ENCODE measurements around the gene DOCK6. TPM values are rescaled to one million over a fixed set of nuclear protein-coding genes. Genes with fewer than 3 reads are reported as not detected.

DOCK6 gene
- total RNA-seq, 4 donors from 2014 or later, result 19.7 to 94.0 (median 33.3) TPM

GRCh38 chr19:11192957-11193939, 69.1 kb downstream of the DOCK6 start:
- 83 to 91% methylated on average over 8 to 16 of the region's 68 CpGs for WGBS, 2 donors
- TF ChIP-seq POLR2A (IDR thresholded peaks at IDR 0.05) (no peak), CTCF (IDR thresholded peaks at IDR 0.05) (no peak)
- peaks cover 24 to 96% (median 52%) of the 10 kb centered on the region in 3 donors for H3K4me1 ChIP-seq

GRCh38 chr19:11191934-11192333, 70.4 kb downstream of the DOCK6 start:
- TF ChIP-seq POLR2A (IDR thresholded peaks at IDR 0.05) (no peak), CTCF (IDR thresholded peaks at IDR 0.05) (no peak)
- intact Hi-C loops (cut with DNase I), result no loop called here
- H3K9me3 ChIP-seq, result no peaks in the 10 kb centered on the region
- H3K27ac ChIP-seq, result peak overlapping the region; percentile 17 to 93 (median 86)
- H3K4me1 ChIP-seq, result peaks cover 16 to 91% (median 48%) of the 10 kb centered on the region in 3 donors
- DNase-seq, result no peak
- peak overlapping the region in 1 of 4 donors; percentile 18 for H3K4me3 ChIP-seq
- no peaks in the 10 kb centered on the region for H3K27me3 ChIP-seq
- H3K36me3 ChIP-seq, result peaks cover 0 to 43% (median 5%) of the 10 kb centered on the region in 3 donors
- 59 to 74% methylated on average over 4 to 5 of the region's 5 CpGs for WGBS, 2 donors

More at GRCh38 chr19:11192957-11193939, 69.1 kb downstream of the DOCK6 start:
- intact Hi-C loops (cut with DNase I), result no loop called here
- Histone ChIP-seq H3K9me3 (no peaks in the 10 kb centered on the region), H3K27me3 (no peaks in the 10 kb centered on the region), H3K36me3 (peaks cover 0 to 42% (median 5%) of the 10 kb centered on the region in 3 donors), H3K27ac (peak overlapping the region; percentile 19 to 93 (median 85)), H3K4me3 (peak overlapping the region in 3 of 4 donors; percentile 3 to 89 (median 75))
- no peak for DNase-seq

- 60% methylated on average over 1 of the region's 8 CpGs; no CpG with 5 or more reads in 1 of the 2 donors for WGBS, 2 donors
- Histone ChIP-seq H3K27me3 (no peaks in the 10 kb centered on the region), H3K4me3 (peak overlapping the region in 1 of 4 donors; percentile 32), H3K9me3 (no peaks in the 10 kb centered on the region), H3K36me3 (peaks cover 0 to 49% (median 5%) of the 10 kb centered on the region in 3 donors), H3K27ac (peak overlapping the region; percentile 17 to 93 (median 86)), H3K4me1 (peaks cover 12 to 91% (median 44%) of the 10 kb centered on the region in 3 donors)
- intact Hi-C loops (cut with DNase I), result no loop called here
- TF ChIP-seq CTCF (IDR thresholded peaks at IDR 0.05) (no peak), POLR2A (IDR thresholded peaks at IDR 0.05) (no peak)
- DNase-seq, result no peak
Observed at GRCh38 chr19:11191273-11191755, 71.0 kb downstream of the DOCK6 start.

- TF ChIP-seq CTCF (IDR thresholded peaks at IDR 0.05) (no peak), POLR2A (IDR thresholded peaks at IDR 0.05) (no peak)
- H3K27me3 ChIP-seq, result no peaks in the 10 kb centered on the region
- peaks cover 0 to 57% (median 5%) of the 10 kb centered on the region in 3 donors for H3K36me3 ChIP-seq
- 82 to 90% methylated on average over 6 to 7 of the region's 8 CpGs for WGBS, 2 donors
- peaks cover 12 to 91% (median 42%) of the 10 kb centered on the region in 3 donors for H3K4me1 ChIP-seq
- H3K9me3 ChIP-seq, result no peaks in the 10 kb centered on the region
- peak overlapping the region; percentile 34 to 93 (median 86) for H3K27ac ChIP-seq
- intact Hi-C loops (cut with DNase I), result no loop called here
- DNase-seq, result no peak
- H3K4me3 ChIP-seq, result peak overlapping the region in 1 of 4 donors; percentile 13
Observed at GRCh38 chr19:11190501-11190900, 71.8 kb downstream of the DOCK6 start.

GRCh38 chr19:11187441-11187840, 74.9 kb downstream of the DOCK6 start:
- H3K4me3 ChIP-seq, result no peak overlapping the region
- no peaks in the 10 kb centered on the region for H3K27me3 ChIP-seq
- no peaks in the 10 kb centered on the region for H3K9me3 ChIP-seq
- peaks cover 0 to 52% (median 0%) of the 10 kb centered on the region in 3 donors for H3K36me3 ChIP-seq
- intact Hi-C loops (cut with DNase I), result no loop called here
- no peak for DNase-seq
- H3K4me1 ChIP-seq, result peaks cover 12 to 75% (median 27%) of the 10 kb centered on the region in 3 donors
- 83 to 89% methylated on average over 9 of the region's 9 CpGs for WGBS, 2 donors
- H3K27ac ChIP-seq, result peak overlapping the region in 3 of 4 donors; percentile 52 to 93 (median 89)
- TF ChIP-seq CTCF (IDR thresholded peaks at IDR 0.05), result no peak
- no peak for TF ChIP-seq POLR2A (IDR thresholded peaks at IDR 0.05)
